Body of pancreas (tissue), 4 donors: ENCODE measurements around the gene PDCD1LG2. TPM values are rescaled to one million over a fixed set of nuclear protein-coding genes. Genes with fewer than 3 reads are reported as not detected.

Experiments
- ATAC-seq: fragments of 150-250 bp; one replicate; pipeline ENCODE4 v1.9.1; 2016
- DNase-seq, 4 donors: peaks; one replicate each; pipeline ENCODE4 v3.0.0-alpha.2; 2019
- H3K27ac ChIP-seq, 4 donors: fragments of 200-600 bp; sonication (generic); 1 replicate in 3 of 4; 2 replicates in 1 of 4; pipeline versions ENCODE4 v1.5.1 to v1.6.1; 2016 to 2019; ENCODE audit warnings: mild to moderate bottlenecking in 1 of 4, mixed read lengths in 1 of 4, moderate library complexity in 1 of 4
- H3K27me3 ChIP-seq, 2 donors: fragments of 200-600 bp; sonication (generic); one replicate each; pipeline ENCODE4 v1.6.0; 2016; ENCODE audit warnings: mild to moderate bottlenecking in 1 of 2
- H3K36me3 ChIP-seq, 2 donors: fragments of 200-600 bp; sonication (generic); replicated peaks in 1 of 2; 2 replicates each; pipeline ENCODE4 v1.5.1; 2016; ENCODE audit warnings: low read depth in 2 of 2; ENCODE audit not compliant: insufficient read depth in 1 of 2
- H3K4me1 ChIP-seq: fragments of 200-600 bp; sonication (generic); one replicate; pipeline ENCODE4 v1.6.0; 2016
- H3K4me3 ChIP-seq, 2 donors: fragments of 200-600 bp; sonication (generic); 1 replicate in 1 of 2; 2 replicates in 1 of 2; pipeline ENCODE4 v1.5.1; 2016 to 2019
- H3K9me3 ChIP-seq, 3 donors: fragments of 200-600 bp; sonication (generic); 1 replicate in 2 of 3; 2 replicates in 1 of 3; pipeline ENCODE4 v1.5.1; 2016
- CTCF ChIP-seq, 7 experiments: fragments of 450-650 bp in 4 of 7; fragments of 200-600 bp in 3 of 7; sonication (generic) in 3 of 7; IDR thresholded peaks; one replicate each; pipeline ENCODE4 v1.5.1; 2016 to 2019; ENCODE audit warnings: antibody characterized with exemption in 7 of 7
- POLR2A ChIP-seq, 3 donors: fragments of 450-650 bp; IDR thresholded peaks; one replicate each; pipeline ENCODE4 v1.6.1; 2016; ENCODE audit warnings: antibody characterized with exemption in 3 of 3, mild to moderate bottlenecking in 2 of 3
- WGBS, 2 donors: methylation state at CpG; one replicate each; pipeline ENCODE4 v1.1.5; 2017; 5-methylcytosine and 5-hydroxymethylcytosine counted together
- intact Hi-C: fragments of 100-400 bp; cut with DNase I; formaldehyde crosslinking; loops from one replicate; pipeline ENCODE4 v1.15.1; 2023
- total RNA-seq, 2 donors: library from RNA; depleted of rRNA; stranded (reverse); fragments of >200 nt; gene quantifications; one replicate each; pipeline ENCODE4 v1.1.0, GENCODE V29; 2016

PDCD1LG2 gene
- total RNA-seq, 2 donors from 2014 or later: 0.99 to 1.3 TPM

GRCh38 chr9:5610491-5610890 lies 100.2 kb downstream of the PDCD1LG2 start:
- no peaks in the 10 kb centered on the region for H3K36me3 ChIP-seq
- H3K27ac ChIP-seq: no peak overlapping the region
- ATAC-seq (no peak), DNase-seq (no peak)
- 69 to 71% methylated on average over 2 of the region's 2 CpGs for WGBS, 2 donors
- no peaks in the 10 kb centered on the region for H3K4me1 ChIP-seq
- no peak overlapping the region for H3K4me3 ChIP-seq
- H3K9me3 ChIP-seq: no peaks in the 10 kb centered on the region
- intact Hi-C loops: no loop called here
- H3K27me3 ChIP-seq: no peaks in the 10 kb centered on the region
- no peak for TF ChIP-seq POLR2A (IDR thresholded peaks at IDR 0.05)
- no peak for TF ChIP-seq CTCF (IDR thresholded peaks at IDR 0.05)

DNA sequence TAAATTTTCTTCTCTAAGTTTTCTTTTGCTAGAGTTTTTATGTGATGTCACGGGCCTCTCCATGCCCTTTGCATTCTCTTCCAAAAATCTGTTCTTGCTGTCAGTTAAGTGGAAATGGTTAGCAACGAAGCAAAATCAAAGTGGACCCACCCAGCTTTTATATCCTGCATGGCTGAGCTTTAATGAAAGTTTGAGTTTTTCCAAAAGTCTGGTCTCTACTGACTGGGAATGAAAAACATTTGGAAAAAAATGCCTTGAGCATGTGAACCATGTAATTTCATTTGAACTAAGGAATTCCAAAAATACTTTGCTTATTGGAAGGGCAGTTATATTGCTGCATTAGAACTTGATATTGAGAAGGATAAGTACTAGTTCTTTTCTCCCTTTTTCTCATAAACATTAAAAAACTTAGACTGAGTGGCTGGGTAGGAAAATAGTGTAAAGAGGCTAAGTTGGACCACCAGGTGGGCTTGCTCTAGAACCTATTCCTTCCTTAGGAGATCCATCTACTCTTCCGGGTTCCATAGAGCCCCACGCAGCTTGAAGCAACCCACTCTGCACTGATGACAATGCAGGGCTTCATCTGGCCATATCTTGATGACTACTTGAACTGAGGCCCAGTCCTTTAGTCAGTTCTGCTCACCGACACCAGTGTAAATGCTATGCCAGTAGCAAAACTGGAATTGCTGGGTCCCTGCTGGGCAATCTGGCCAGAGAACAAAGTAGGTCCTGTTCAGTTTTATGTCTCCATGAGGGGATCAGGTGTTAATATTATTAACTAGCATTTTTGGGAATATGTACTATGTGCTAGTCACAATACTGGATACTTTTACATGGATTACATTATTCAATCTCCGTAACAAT lies 101.2 kb downstream of the PDCD1LG2 start:
- Histone ChIP-seq H3K9me3 (no peaks in the 10 kb centered on the region), H3K4me1 (no peaks in the 10 kb centered on the region), H3K4me3 (no peak overlapping the region), H3K36me3 (no peaks in the 10 kb centered on the region), H3K27ac (no peak overlapping the region), H3K27me3 (no peaks in the 10 kb centered on the region)
- TF ChIP-seq CTCF (IDR thresholded peaks at IDR 0.05) (no peak), POLR2A (IDR thresholded peaks at IDR 0.05) (no peak)
- DNase-seq: no peak
- intact Hi-C loops: no loop called here
- 73 to 79% methylated on average over 6 of the region's 6 CpGs for WGBS, 2 donors
- ATAC-seq: peak; percentile 21

- DNase-seq: no peak
- Histone ChIP-seq H3K9me3 (no peaks in the 10 kb centered on the region), H3K27me3 (no peaks in the 10 kb centered on the region), H3K36me3 (no peaks in the 10 kb centered on the region), H3K4me1 (no peaks in the 10 kb centered on the region), H3K4me3 (no peak overlapping the region), H3K27ac (no peak overlapping the region)
- TF ChIP-seq POLR2A (IDR thresholded peaks at IDR 0.05) (no peak), CTCF (IDR thresholded peaks at IDR 0.05) (no peak)
- no peak for ATAC-seq
- intact Hi-C loops: no loop called here
Measured at GRCh38 chr9:5612185-5612530, 101.8 kb downstream of the PDCD1LG2 start.

DNA sequence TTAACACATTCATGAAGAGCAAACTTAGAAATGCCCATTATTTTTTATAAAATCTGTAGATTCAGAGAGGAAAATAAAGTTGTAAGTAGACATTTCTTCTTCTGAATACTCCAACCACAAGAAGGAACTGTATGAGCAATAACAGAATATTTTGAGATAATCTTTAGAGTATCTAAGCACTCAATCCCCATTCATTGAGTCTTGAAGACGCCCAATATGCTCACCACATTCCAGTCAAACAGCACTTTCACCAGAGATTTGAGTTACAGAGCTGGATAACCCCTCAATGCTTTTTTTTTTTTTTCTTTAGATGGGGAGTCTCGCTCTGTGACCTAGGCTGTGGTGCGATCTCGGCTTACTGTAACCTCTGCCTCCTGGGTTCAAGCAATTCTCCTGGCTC lies 103.9 kb downstream of the PDCD1LG2 start:
- H3K36me3 ChIP-seq: no peaks in the 10 kb centered on the region
- TF ChIP-seq POLR2A (IDR thresholded peaks at IDR 0.05): no peak
- no peak for TF ChIP-seq CTCF (IDR thresholded peaks at IDR 0.05)
- intact Hi-C loops: no loop called here
- ATAC-seq (no peak), DNase-seq (no peak)
- H3K27ac ChIP-seq: no peak overlapping the region
- no peaks in the 10 kb centered on the region for H3K9me3 ChIP-seq
- no peaks in the 10 kb centered on the region for H3K27me3 ChIP-seq
- 96 to 97% methylated on average over 4 of the region's 4 CpGs for WGBS, 2 donors
- H3K4me1 ChIP-seq: no peaks in the 10 kb centered on the region
- no peak overlapping the region for H3K4me3 ChIP-seq

DNA sequence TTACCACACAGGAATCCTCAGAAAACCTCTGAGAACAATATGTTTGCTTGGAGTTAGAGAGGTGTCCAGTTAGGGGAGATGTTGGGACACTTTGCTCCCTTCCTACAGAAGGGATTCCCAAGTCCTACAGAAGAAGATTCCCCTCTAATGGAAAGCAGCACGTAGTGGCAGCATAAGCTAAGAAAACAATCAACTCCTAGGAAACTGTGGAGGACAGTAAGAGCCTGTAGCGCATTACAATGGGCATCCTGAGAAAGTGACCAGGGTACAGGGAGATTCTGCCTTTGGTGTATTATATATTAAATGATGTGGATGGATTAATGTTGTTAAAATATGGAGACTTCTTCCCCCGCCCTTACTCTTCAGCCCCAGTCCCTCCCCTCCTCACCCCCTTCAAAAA lies 104.7 kb downstream of the PDCD1LG2 start:
- DNase-seq: no peak
- no peaks in the 10 kb centered on the region for H3K27me3 ChIP-seq
- H3K27ac ChIP-seq: no peak overlapping the region
- intact Hi-C loops: no loop called here
- H3K4me1 ChIP-seq: no peaks in the 10 kb centered on the region
- no peaks in the 10 kb centered on the region for H3K9me3 ChIP-seq
- no peaks in the 10 kb centered on the region for H3K36me3 ChIP-seq
- no peak for TF ChIP-seq CTCF (IDR thresholded peaks at IDR 0.05)
- TF ChIP-seq POLR2A (IDR thresholded peaks at IDR 0.05): no peak
- ATAC-seq: no peak
- 93 to 96% methylated on average over 3 of the region's 3 CpGs for WGBS, 2 donors
- no peak overlapping the region for H3K4me3 ChIP-seq
